Endothelial cell of umbilical vein (primary cell): ENCODE data around the gene OSBPL6.

Source experiments
- EZH2 ChIP-seq: IDR thresholded peaks from 2 replicates; pipeline ENCODE4 v1.6.1; 2012; ENCODE audit warnings: borderline replicate concordance, low read depth, mild to moderate bottlenecking, moderate library complexity, low read length, inconsistent platforms; ENCODE audit not compliant: severe bottlenecking
- GATA2 ChIP-seq: IDR thresholded peaks from 2 replicates; pipeline ENCODE4 v1.7.0; 2011; ENCODE audit warnings: low read depth, mild to moderate bottlenecking, moderate library complexity, mixed read lengths, low read length; ENCODE audit not compliant: insufficient read length, insufficient read depth
- JUN ChIP-seq: IDR thresholded peaks from 2 replicates; pipeline ENCODE4 v1.6.1; 2011; ENCODE audit warnings: borderline replicate concordance, low read depth; ENCODE audit not compliant: insufficient read length, insufficient read depth
- POLR2A ChIP-seq: IDR thresholded peaks from 2 replicates; pipeline ENCODE4 v1.6.1; 2012; ENCODE audit warnings: low read depth, mild to moderate bottlenecking, control low read depth, low read length
- POLR2AphosphoS5 ChIP-seq: IDR thresholded peaks from 2 replicates; pipeline ENCODE4 v1.6.1; 2012; ENCODE audit warnings: low read depth, mild to moderate bottlenecking, control low read depth, low read length, moderate library complexity; ENCODE audit not compliant: insufficient read depth
- TF ChIP-seq, protein P1 (sequence below), 2 donors: IDR thresholded peaks; 1 replicate in 1 of 2; 2 replicates in 1 of 2; pipeline ENCODE4 v1.5.1; 2011; ENCODE audit warnings: low read length in 2 of 2, mild to moderate bottlenecking in 2 of 2, moderate library complexity in 2 of 2, control low read depth in 1 of 2, inconsistent platforms in 1 of 2, low read depth in 1 of 2; ENCODE audit not compliant: insufficient read depth in 1 of 2; ENCODE audit errors: extremely low read depth in 1 of 2

DNA sequence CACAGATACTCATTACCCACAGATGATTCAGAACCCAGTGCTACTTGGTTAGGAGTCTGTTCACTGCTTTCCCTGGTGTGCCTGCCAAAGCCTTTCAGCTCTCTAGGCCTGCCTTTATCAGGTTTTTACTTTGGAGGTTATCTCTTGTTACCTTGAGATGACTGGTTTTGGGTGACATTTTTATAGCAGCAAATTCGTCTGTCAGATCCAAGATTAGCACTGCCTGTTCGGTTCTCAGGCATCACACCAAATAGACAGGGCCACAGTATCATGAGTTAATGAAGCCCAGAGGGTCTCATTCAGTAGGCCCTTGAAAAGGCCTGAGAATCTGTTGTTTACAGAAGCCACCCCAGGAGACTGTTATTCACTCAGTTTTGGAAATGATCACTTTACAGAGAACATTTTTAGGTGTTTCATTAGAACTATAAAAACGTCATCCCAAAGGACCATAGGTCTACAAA, 121.2 kb downstream of the OSBPL6 start:
- TF ChIP-seq POLR2A (no peak), EZH2 (no peak), POLR2AphosphoS5 (no peak), GATA2 (no peak), JUN (no peak)
- TF ChIP-seq, protein P1, sequence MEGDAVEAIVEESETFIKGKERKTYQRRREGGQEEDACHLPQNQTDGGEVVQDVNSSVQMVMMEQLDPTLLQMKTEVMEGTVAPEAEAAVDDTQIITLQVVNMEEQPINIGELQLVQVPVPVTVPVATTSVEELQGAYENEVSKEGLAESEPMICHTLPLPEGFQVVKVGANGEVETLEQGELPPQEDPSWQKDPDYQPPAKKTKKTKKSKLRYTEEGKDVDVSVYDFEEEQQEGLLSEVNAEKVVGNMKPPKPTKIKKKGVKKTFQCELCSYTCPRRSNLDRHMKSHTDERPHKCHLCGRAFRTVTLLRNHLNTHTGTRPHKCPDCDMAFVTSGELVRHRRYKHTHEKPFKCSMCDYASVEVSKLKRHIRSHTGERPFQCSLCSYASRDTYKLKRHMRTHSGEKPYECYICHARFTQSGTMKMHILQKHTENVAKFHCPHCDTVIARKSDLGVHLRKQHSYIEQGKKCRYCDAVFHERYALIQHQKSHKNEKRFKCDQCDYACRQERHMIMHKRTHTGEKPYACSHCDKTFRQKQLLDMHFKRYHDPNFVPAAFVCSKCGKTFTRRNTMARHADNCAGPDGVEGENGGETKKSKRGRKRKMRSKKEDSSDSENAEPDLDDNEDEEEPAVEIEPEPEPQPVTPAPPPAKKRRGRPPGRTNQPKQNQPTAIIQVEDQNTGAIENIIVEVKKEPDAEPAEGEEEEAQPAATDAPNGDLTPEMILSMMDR (IDR thresholded peaks at IDR 0.05; ENCODE audit: extremely low read depth in 1 of 2, insufficient read depth in 1 of 2, low read depth in 1 of 2, low read length in 2 of 2): no peak
